ENCODE measurements around the gene FXR2.

Gene FXR2

DNA sequence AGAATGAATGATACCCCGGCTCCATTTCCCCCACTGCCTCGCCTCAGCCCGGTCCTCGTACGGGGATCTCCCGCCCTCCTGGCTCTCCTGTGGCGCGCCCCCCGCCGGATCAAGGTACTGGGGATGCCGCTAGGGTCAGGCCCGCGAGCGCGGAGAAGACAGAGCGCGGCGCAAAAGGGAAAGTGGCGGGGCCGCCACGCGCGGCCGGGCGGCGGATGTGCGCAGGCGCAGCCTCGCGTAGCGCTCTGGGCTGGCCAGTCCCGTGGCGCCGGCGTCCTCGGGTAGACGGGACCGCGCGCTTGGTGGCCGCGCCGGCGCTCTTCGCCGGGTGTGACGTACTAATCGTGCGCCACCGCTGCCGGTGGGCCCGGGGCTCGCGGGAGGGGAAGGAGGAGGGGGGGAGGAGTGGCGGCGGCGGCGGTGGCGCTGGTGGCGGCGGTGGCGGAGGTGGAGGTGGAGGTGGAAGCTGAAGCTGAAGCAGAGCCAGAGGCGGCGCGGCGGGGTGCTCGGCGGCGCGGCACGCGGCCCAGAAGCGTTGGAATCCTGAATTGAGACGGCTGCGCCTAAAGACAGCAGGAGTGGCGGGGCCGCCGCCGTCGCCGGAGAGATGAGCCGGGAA is 53.0 kb downstream of the FXR2 start, which contains the start of gene SENP3:
SENP3 (plus strand) TSS at position 331 of the 619 bp plus-strand sequence. CDS start 1,158 bp downstream, outside the sequence.
- Mint-ChIP-seq H3K27me3 (no peaks in the 10 kb centered on the region), H3K9me3 (no peaks in the 10 kb centered on the region), H3K4me1 (ENCODE audit: low read depth) (peaks cover 80% of the 10 kb centered on the region), H3K36me3 (ENCODE audit: low read depth) (peaks cover 92% of the 10 kb centered on the region), H3K27ac (peak within 1 kb of the TSS; percentile 96), H3K4me3 (peak within 1 kb of the TSS; percentile 97)
- intact Hi-C loops (cut with micrococcal nuclease), result loop anchor here (1.0 to 2.0 kb wide), 5 partner anchors 11 to 206 kb away; partner anchors contain the start of gene TMEM95

- Mint-ChIP-seq H3K27me3 (no peaks in the 10 kb centered on the region), H3K4me1 (ENCODE audit: low read depth) (peaks cover 86% of the 10 kb centered on the region), H3K27ac (peak overlapping the region; percentile 96), H3K9me3 (no peaks in the 10 kb centered on the region), H3K4me3 (peak overlapping the region; percentile 97), H3K36me3 (ENCODE audit: low read depth) (peaks cover 91% of the 10 kb centered on the region)
- intact Hi-C loops (cut with micrococcal nuclease), result loop anchor here (1.0 to 2.0 kb wide), 5 partner anchors 11 to 206 kb away; partner anchors contain the start of gene TMEM95
Observed at GRCh38 chr17:7561028-7561575, 53.6 kb downstream of the FXR2 start.

GRCh38 chr17:7560172-7561027 is 54.3 kb downstream of the FXR2 start:
- peak overlapping the region; percentile 97 for H3K4me3 Mint-ChIP-seq
- no peaks in the 10 kb centered on the region for H3K9me3 Mint-ChIP-seq
- intact Hi-C loops (cut with micrococcal nuclease), result loop anchor here (1.0 to 2.0 kb wide), 5 partner anchors 12 to 205 kb away; partner anchors contain the start of gene TMEM95
- no peaks in the 10 kb centered on the region for H3K27me3 Mint-ChIP-seq
- H3K36me3 Mint-ChIP-seq (ENCODE audit: low read depth), result peaks cover 88% of the 10 kb centered on the region
- peak overlapping the region; percentile 96 for H3K27ac Mint-ChIP-seq
- peaks cover 93% of the 10 kb centered on the region for H3K4me1 Mint-ChIP-seq (ENCODE audit: low read depth)

DNA sequence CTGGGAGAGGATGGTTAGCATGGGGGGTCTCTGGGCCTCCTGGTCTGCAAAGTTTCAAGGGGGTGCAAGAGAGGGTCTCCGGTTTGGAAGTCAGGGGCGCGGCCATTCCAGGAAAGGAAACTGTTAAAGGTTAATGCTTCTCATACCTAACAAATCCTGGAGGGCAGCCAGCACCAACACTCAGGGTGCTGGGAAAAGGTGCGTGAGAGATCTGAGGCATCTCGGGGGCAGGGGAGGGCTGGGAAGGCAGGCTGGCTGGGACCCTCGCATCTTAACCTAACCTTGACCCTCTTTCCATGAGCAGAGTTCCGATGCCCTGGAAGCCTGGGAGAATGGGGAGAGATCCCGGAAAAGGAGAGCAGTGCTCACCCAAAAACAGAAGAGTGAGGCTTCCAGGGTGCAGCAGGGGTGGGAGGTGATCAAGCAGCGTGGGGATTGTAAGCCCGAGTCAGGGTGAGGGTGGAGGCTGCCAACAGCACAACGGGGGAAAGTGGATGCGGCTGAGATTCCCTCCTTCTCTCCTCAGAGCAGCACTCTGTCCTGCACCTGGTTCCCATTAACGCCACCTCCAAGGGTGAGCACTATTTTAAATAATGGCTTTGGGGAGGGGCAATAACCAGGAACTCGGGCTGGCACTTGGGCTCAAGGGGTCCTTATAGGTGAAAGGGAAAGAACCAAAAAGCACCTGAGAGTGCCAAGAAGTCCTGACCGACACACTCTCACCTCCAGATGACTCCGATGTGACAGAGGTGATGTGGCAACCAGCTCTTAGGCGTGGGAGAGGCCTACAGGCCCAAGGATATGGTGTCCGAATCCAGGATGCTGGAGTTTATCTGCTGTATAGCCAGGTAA is 55.2 kb downstream of the FXR2 start:
- Mint-ChIP-seq H3K36me3 (ENCODE audit: low read depth) (peaks cover 88% of the 10 kb centered on the region), H3K9me3 (no peaks in the 10 kb centered on the region), H3K4me3 (peak overlapping the region; percentile 97), H3K27me3 (no peaks in the 10 kb centered on the region), H3K4me1 (ENCODE audit: low read depth) (peaks cover 95% of the 10 kb centered on the region), H3K27ac (peak overlapping the region; percentile 96)
- intact Hi-C loops (cut with micrococcal nuclease), result loop anchor here (2.0 kb wide), 1 partner anchor 123 kb away; no protein-coding TSS in a partner anchor

- Mint-ChIP-seq H3K4me3 (peak within 1 kb of the TSS; percentile 97), H3K27me3 (no peaks in the 10 kb centered on the region), H3K36me3 (ENCODE audit: low read depth) (peaks cover 86% of the 10 kb centered on the region), H3K9me3 (no peaks in the 10 kb centered on the region), H3K27ac (peak within 1 kb of the TSS; percentile 96), H3K4me1 (ENCODE audit: low read depth) (peaks cover 94% of the 10 kb centered on the region)
- intact Hi-C loops (cut with micrococcal nuclease), result no loop called here
Observed at GRCh38 chr17:7558544-7559319, 56.0 kb downstream of the FXR2 start, which contains the start of gene TNFSF13. Gene TNFSF13, plus strand, starts transcription at chr17:7558750. Its CDS starts 290 bp downstream, at chr17:7559040.

DNA sequence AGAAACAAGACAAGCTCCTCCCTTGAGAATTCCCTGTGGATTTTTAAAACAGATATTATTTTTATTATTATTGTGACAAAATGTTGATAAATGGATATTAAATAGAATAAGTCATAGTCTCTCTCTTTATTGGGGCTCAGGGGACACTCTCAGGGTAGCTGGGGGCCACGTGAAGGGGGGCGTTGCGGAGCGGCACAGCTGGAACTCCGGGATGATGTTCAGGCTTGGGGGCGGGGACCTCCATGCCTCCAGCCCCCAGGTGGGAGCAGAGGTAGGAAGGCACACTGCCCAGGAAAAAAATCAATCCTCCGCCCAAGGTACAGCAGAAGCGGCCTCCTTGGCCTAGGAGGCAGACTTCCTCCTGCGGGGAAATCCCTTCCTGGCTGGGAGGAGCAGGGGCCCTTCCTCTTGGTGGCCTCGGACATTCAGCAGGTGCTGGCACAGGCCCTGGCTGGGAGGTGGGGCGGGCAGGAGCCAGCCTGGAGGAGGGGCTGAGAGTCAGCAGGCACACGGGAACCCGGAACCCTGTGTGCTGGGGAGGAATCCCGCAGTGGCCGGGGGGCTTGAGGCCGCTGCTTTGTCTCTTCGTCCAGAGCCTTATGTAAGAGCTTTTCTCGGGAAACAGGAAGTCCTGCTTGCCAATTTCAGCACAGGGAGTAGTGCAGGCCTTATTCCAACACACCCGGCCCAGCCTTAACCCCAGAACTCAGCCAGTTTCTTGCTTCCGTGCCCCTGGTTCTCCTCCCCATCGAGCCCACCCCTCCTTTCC is 56.7 kb downstream of the FXR2 start:
- Mint-ChIP-seq H3K27me3 (no peaks in the 10 kb centered on the region), H3K36me3 (ENCODE audit: low read depth) (peaks cover 83% of the 10 kb centered on the region), H3K27ac (peak overlapping the region; percentile 96), H3K9me3 (no peaks in the 10 kb centered on the region), H3K4me3 (peak overlapping the region; percentile 97), H3K4me1 (ENCODE audit: low read depth) (peaks cover 92% of the 10 kb centered on the region)
- intact Hi-C loops (cut with micrococcal nuclease), result no loop called here

GRCh38 chr17:7557147-7557764 is 57.4 kb downstream of the FXR2 start:
- peak overlapping the region; percentile 22 for H3K4me3 Mint-ChIP-seq

GRCh38 chr17:7556627-7557026 is 58.1 kb downstream of the FXR2 start:
- H3K27ac Mint-ChIP-seq, result peak overlapping the region; percentile 96

More at GRCh38 chr17:7557147-7557764, 57.4 kb downstream of the FXR2 start:
- H3K4me1 Mint-ChIP-seq (ENCODE audit: low read depth), result peaks cover 92% of the 10 kb centered on the region
- no peaks in the 10 kb centered on the region for H3K27me3 Mint-ChIP-seq
- intact Hi-C loops (cut with micrococcal nuclease), result no loop called here
- peaks cover 76% of the 10 kb centered on the region for H3K36me3 Mint-ChIP-seq (ENCODE audit: low read depth)
- peak overlapping the region; percentile 96 for H3K27ac Mint-ChIP-seq
- H3K9me3 Mint-ChIP-seq, result no peaks in the 10 kb centered on the region

DNA sequence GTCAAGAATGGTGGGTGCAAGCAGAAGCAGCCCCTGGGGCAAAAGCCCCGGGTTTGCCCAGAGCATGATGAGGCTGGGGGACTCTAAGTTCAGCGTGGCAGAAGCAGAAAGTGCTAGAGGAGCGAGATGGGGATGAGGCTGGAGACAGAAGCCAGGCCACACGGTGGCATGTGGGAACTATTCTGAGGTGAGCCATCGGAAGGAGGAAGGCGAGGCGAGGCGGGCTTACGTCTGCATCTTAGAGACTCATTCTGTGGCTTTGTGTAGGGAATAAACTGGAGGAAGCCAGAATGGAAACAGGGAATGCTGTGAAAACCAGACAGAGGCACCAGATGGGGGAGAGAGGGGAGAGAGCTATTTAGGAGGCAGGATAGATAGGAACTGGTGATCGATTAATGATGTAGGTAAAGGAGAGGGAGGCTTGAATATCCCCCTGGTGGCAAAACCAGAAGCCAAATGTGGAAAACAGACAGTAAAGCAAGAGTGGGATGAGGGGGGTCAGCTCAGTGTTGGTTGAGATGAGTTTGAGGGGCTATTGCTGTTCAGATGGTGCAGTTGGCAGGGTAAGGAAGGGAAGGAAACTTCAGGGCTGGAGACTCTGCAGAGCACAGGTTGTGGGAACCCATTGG is 59.3 kb downstream of the FXR2 start:
- Mint-ChIP-seq H3K4me1 (ENCODE audit: low read depth) (peaks cover 96% of the 10 kb centered on the region), H3K27me3 (no peaks in the 10 kb centered on the region), H3K27ac (peak overlapping the region; percentile 24), H3K36me3 (ENCODE audit: low read depth) (peaks cover 73% of the 10 kb centered on the region), H3K9me3 (no peaks in the 10 kb centered on the region), H3K4me3 (no peak overlapping the region)
- intact Hi-C loops (cut with micrococcal nuclease), result no loop called here

More at GRCh38 chr17:7556627-7557026, 58.1 kb downstream of the FXR2 start:
- Mint-ChIP-seq H3K27me3 (no peaks in the 10 kb centered on the region), H3K9me3 (no peaks in the 10 kb centered on the region), H3K36me3 (ENCODE audit: low read depth) (peaks cover 73% of the 10 kb centered on the region), H3K4me1 (ENCODE audit: low read depth) (peaks cover 96% of the 10 kb centered on the region), H3K4me3 (no peak overlapping the region)
- intact Hi-C loops (cut with micrococcal nuclease), result no loop called here

- peaks cover 74% of the 10 kb centered on the region for H3K36me3 Mint-ChIP-seq (ENCODE audit: low read depth)
- no peaks in the 10 kb centered on the region for H3K9me3 Mint-ChIP-seq
- peaks cover 90% of the 10 kb centered on the region for H3K4me1 Mint-ChIP-seq (ENCODE audit: low read depth)
- H3K27ac Mint-ChIP-seq, result peak overlapping the region; percentile 86
- intact Hi-C loops (cut with micrococcal nuclease), result no loop called here
- H3K4me3 Mint-ChIP-seq, result peak overlapping the region; percentile 44
- H3K27me3 Mint-ChIP-seq, result no peaks in the 10 kb centered on the region
Observed at GRCh38 chr17:7553356-7553755, 61.3 kb downstream of the FXR2 start.

DNA sequence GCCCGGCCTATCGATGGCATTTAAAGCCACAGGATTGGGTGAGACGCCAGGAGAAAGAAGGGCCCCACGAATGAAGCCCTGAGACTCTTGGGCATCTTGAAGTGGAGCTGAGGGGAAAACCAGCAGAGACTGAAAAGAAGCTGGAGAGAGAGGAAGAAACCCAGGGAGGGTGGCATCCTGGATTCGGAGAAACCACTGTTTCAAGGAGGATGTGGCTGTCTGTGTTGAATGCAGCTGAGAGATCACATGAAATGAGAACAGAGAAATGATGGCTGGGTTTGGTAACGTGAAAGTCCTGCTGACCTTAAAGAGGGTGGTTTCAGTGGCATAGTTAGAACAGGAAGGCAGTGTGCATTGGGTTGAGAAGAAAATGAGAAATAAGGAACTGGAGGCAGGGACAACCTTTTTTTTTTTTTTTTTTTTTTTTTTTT is 62.1 kb downstream of the FXR2 start:
- peaks cover 70% of the 10 kb centered on the region for H3K36me3 Mint-ChIP-seq (ENCODE audit: low read depth)
- H3K4me3 Mint-ChIP-seq, result peak overlapping the region; percentile 27
- H3K27ac Mint-ChIP-seq, result peak overlapping the region; percentile 86
- intact Hi-C loops (cut with micrococcal nuclease), result no loop called here
- peaks cover 1% of the 10 kb centered on the region for H3K27me3 Mint-ChIP-seq
- H3K4me1 Mint-ChIP-seq (ENCODE audit: low read depth), result peaks cover 91% of the 10 kb centered on the region
- H3K9me3 Mint-ChIP-seq, result no peaks in the 10 kb centered on the region
